Measurements from ENCODE around the gene SYNPO. TPM values are rescaled to one million over a fixed set of nuclear protein-coding genes. Genes with fewer than 3 reads are reported as not detected.

SYNPO gene
- total RNA-seq, 4 donors from 2014 or later = 15.5 to 89.4 (median 41.8) TPM

DNA sequence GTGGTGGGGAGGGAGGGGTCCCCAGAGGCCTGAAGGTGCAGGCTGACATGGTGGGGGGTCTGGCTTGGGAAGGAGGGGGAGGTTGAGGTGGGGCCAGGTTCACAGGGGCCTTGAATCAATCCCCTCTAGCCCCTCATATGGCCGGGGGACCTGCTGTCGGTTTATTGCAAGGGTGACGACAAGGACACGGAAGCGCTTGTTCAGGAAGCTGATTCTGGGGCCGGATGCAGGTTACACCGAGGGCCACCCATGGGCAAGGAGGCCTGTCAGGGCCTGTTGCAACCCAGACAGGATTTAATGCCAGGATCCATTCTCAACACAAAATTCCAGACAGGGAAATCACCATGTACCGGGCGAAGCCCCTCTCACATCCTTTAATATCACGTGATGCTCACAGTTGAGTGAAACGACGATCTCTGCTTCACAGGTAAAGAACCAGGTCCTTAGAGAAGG, 41.6 kb upstream of the SYNPO start:
- WGBS, 2 donors (ENCODE audit: low coverage in 1 of 2) = 93% methylated on average over 12 of the region's 12 CpGs; no CpG with 5 or more reads in 1 of the 2 donors
- in situ Hi-C loops (cut with MboI; ENCODE audit: low pct_ligation_motif_present in 1 of 4, low pct_unique_long_range_greater_than_20kb in 1 of 4, low sequenced_read_pairs in 3 of 4) = no loop called here

DNA sequence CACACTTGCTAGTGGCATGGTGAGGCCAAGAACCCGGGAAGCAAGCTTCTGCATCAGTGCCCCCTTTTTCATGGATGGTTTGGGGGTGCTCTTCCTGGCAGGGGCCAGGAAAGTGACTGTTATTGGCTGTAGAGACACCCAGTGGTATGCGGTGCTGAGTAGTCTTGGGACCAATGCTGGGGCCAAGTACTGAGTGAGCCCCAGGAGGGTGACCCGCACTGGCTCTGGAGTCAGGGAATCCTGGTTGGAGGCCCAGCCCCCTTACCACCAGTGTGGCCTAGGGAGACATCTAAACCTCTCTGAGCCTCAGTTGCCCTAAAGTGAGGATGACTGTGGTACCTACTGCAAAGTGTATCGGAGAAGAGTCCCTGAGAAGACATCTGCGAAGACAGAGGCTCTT, 41.2 kb upstream of the SYNPO start:
- in situ Hi-C loops (cut with MboI; ENCODE audit: low pct_ligation_motif_present in 1 of 4, low pct_unique_long_range_greater_than_20kb in 1 of 4, low sequenced_read_pairs in 3 of 4) = no loop called here
- no peak for DNase-seq

More for the DNA sequence above, 41.6 kb upstream of the SYNPO start:
- Histone ChIP-seq H3K27me3 (no peaks in the 10 kb centered on the region), H3K36me3 (no peaks in the 10 kb centered on the region), H3K27ac (peak overlapping the region in 1 of 4 donors; percentile 12), H3K4me3 (no peak overlapping the region), H3K4me1 (peaks cover 10 to 22% (median 12%) of the 10 kb centered on the region in 4 donors), H3K9me3 (no peaks in the 10 kb centered on the region)
- intact Hi-C loops (cut with DNase I; ENCODE audit: low total_unique reads) = loop anchor here (5.0 kb wide), 1 partner anchor 1422 kb away; no protein-coding TSS in a partner anchor
- DNase-seq = no peak
- TF ChIP-seq EP300 (IDR thresholded peaks at IDR 0.05; ENCODE audit: low read depth) (no peak), POLR2A (IDR thresholded peaks at IDR 0.05) (no peak), POLR2AphosphoS5 (IDR thresholded peaks at IDR 0.05) (no peak)
- TF ChIP-seq, protein P1, sequence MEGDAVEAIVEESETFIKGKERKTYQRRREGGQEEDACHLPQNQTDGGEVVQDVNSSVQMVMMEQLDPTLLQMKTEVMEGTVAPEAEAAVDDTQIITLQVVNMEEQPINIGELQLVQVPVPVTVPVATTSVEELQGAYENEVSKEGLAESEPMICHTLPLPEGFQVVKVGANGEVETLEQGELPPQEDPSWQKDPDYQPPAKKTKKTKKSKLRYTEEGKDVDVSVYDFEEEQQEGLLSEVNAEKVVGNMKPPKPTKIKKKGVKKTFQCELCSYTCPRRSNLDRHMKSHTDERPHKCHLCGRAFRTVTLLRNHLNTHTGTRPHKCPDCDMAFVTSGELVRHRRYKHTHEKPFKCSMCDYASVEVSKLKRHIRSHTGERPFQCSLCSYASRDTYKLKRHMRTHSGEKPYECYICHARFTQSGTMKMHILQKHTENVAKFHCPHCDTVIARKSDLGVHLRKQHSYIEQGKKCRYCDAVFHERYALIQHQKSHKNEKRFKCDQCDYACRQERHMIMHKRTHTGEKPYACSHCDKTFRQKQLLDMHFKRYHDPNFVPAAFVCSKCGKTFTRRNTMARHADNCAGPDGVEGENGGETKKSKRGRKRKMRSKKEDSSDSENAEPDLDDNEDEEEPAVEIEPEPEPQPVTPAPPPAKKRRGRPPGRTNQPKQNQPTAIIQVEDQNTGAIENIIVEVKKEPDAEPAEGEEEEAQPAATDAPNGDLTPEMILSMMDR (IDR thresholded peaks at IDR 0.05) = no peak

DNA sequence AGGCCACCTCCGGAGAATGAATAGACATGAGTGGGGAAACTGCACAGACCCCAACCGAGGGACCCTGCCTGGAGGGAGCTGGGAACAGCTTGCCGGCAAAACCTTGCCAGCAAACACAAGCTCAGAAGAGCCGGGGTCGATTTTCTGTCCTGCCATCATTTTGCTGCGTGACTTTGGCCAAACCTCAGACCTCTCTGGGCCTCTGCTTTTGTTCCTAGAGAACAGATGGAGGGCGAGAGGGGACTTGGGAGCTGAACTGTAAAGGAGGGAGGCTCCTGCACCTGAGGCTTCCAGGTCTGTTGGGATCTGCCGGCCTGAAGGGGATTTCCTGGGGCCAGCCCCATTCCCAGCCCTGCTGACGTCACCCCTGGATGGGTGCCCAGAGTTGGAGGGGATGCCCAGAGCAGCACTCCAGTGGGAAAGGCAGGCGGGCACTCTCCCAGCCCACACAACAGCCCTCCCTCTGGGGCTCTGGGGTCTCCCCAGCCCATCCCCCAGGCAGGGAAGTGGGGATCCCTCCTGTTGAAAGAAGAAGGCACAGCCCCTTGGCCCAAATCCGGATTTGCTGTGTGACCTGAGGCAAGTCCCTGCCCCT, 40.4 kb upstream of the SYNPO start:
- peaks cover 7 to 16% (median 9%) of the 10 kb centered on the region in 4 donors for H3K4me1 ChIP-seq
- in situ Hi-C loops (cut with MboI; ENCODE audit: low pct_ligation_motif_present in 1 of 4, low pct_unique_long_range_greater_than_20kb in 1 of 4, low sequenced_read_pairs in 3 of 4) = no loop called here

More for the DNA sequence above, 41.2 kb upstream of the SYNPO start:
- H3K27me3 ChIP-seq = no peaks in the 10 kb centered on the region
- 89% methylated on average over 5 of the region's 5 CpGs; no CpG with 5 or more reads in 1 of the 2 donors for WGBS, 2 donors (ENCODE audit: low coverage in 1 of 2)
- peak overlapping the region in 2 of 4 donors; percentile 10 to 12 for H3K27ac ChIP-seq
- no peak overlapping the region for H3K4me3 ChIP-seq
- intact Hi-C loops (cut with DNase I; ENCODE audit: low total_unique reads) = loop anchor here (5.0 kb wide), 1 partner anchor 1422 kb away; no protein-coding TSS in a partner anchor
- H3K9me3 ChIP-seq = no peaks in the 10 kb centered on the region
- peaks cover 8 to 18% (median 9%) of the 10 kb centered on the region in 4 donors for H3K4me1 ChIP-seq
- TF ChIP-seq POLR2A (IDR thresholded peaks at IDR 0.05) (no peak), POLR2AphosphoS5 (IDR thresholded peaks at IDR 0.05) (no peak), EP300 (IDR thresholded peaks at IDR 0.05; ENCODE audit: low read depth) (no peak)
- TF ChIP-seq, protein P1 (IDR thresholded peaks at IDR 0.05) = no peak
- no peaks in the 10 kb centered on the region for H3K36me3 ChIP-seq

DNA sequence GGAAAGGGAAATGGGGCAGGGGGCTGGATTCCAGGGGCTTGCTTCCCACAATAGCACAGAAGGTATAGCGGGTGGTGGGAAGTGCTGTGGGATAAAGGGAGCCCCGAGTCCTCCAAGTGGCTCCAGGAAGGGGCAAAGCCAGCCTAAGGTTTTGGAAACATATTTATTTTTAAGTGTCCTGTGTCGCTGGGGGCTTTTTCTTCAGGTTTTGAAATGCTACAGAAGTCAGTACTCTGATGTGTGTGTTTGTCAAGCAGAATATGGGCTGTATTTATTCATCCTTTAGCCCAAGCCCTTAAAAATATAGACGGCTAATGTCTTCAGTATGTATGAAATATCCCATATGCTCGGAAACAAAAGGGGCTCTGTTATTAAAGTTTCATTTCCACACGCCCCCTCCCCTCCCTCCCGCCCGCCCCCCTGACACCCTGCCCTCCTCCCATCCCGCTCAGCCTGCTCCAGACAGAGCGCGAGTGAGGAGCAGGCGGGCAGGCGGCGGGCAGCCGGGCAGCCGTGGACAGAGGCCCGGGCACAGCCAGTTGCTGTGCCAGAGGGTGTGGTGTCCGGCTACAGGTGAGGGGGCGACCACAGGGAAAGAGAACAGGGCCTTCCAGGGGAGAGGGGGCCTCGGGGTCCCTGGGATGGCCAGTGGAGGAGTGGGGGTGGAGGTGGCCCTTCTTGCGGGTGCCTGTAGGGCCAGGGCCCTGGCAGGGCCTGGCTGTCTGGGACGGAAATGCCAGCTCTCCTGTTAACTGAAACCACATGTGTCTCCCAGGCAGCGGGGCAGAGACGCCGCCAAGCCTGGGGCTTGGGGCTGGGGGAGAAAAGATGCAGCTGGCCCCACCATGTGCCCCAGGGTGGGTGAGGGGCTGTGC, 39.6 kb upstream of the SYNPO start:
- H3K9me3 ChIP-seq = no peaks in the 10 kb centered on the region
- in situ Hi-C loops (cut with MboI; ENCODE audit: low pct_ligation_motif_present in 1 of 4, low pct_unique_long_range_greater_than_20kb in 1 of 4, low sequenced_read_pairs in 3 of 4) = no loop called here
- no peak for TF ChIP-seq POLR2AphosphoS5 (IDR thresholded peaks at IDR 0.05)
- TF ChIP-seq EP300 (IDR thresholded peaks at IDR 0.05; ENCODE audit: low read depth) = no peak
- TF ChIP-seq POLR2A (IDR thresholded peaks at IDR 0.05) = no peak
- TF ChIP-seq, protein P1 (IDR thresholded peaks at IDR 0.05) = no peak
- DNase-seq = no peak
- H3K27me3 ChIP-seq = no peaks in the 10 kb centered on the region
- peaks cover 7 to 16% (median 9%) of the 10 kb centered on the region in 4 donors for H3K4me1 ChIP-seq
- no peaks in the 10 kb centered on the region for H3K36me3 ChIP-seq
- H3K27ac ChIP-seq = peak overlapping the region in 3 of 4 donors; percentile 12 to 18 (median 16)
- H3K4me3 ChIP-seq = no peak overlapping the region
- WGBS, 2 donors (ENCODE audit: low coverage in 1 of 2) = 50 to 84% methylated on average over 1 to 23 of the region's 25 CpGs
- intact Hi-C loops (cut with DNase I; ENCODE audit: low total_unique reads) = no loop called here

More for the DNA sequence above, 40.4 kb upstream of the SYNPO start:
- intact Hi-C loops (cut with DNase I; ENCODE audit: low total_unique reads) = loop anchor here (5.0 kb wide), 1 partner anchor 1423 kb away; no protein-coding TSS in a partner anchor
- Histone ChIP-seq H3K27me3 (no peaks in the 10 kb centered on the region), H3K27ac (peak overlapping the region; percentile 10 to 18 (median 14)), H3K9me3 (no peaks in the 10 kb centered on the region), H3K4me3 (no peak overlapping the region), H3K36me3 (no peaks in the 10 kb centered on the region)
- 30 to 34% methylated on average over 5 to 11 of the region's 11 CpGs for WGBS, 2 donors (ENCODE audit: low coverage in 1 of 2)
- TF ChIP-seq POLR2AphosphoS5 (IDR thresholded peaks at IDR 0.05) (peak in 1 of 3 donors; percentile 15), POLR2A (IDR thresholded peaks at IDR 0.05) (no peak)
- peak; percentile 76 for DNase-seq

Measured in transverse colon (tissue), 4 donors.